Urinary bladder (tissue), 4 donors: ENCODE data around the gene PLEKHA7. TPM values are rescaled to one million over a fixed set of nuclear protein-coding genes. Genes with fewer than 3 reads are reported as not detected.

ENCODE experiments used
- DNase-seq: peaks from one replicate; pipeline ENCODE4 v3.0.0-alpha.2; 2015; ENCODE audit errors: extremely low spot score
- H3K27ac ChIP-seq: one replicate; pipeline ENCODE4 v1.5.1; 2013; ENCODE audit warnings: low read depth, mild to moderate bottlenecking, moderate library complexity
- H3K36me3 ChIP-seq: one replicate; pipeline ENCODE4 v1.6.1; 2013; ENCODE audit warnings: mild to moderate bottlenecking, moderate library complexity; ENCODE audit not compliant: insufficient read depth
- H3K4me1 ChIP-seq: one replicate; pipeline ENCODE4 v1.6.1; 2013; ENCODE audit warnings: mild to moderate bottlenecking, moderate library complexity; ENCODE audit not compliant: insufficient read depth
- H3K4me3 ChIP-seq: one replicate; pipeline ENCODE4 v1.5.1; 2013; ENCODE audit warnings: low read depth, low read length
- WGBS: extraction: QIAGEN DNeasy Blood & Tissue Kit; methylation state at CpG from one replicate; pipeline ENCODE4 v1.1.7; 2013; 5-methylcytosine and 5-hydroxymethylcytosine counted together
- polyA plus RNA-seq: library from polyadenylated mRNA; stranded (reverse); fragments of 200-250 nt; gene quantifications from one replicate; pipeline ENCODE4 v1.2.3, GENCODE V29; 2013
- total RNA-seq: library from RNA; depleted of rRNA; stranded (reverse); fragments of >200 nt; gene quantifications from one replicate; pipeline ENCODE4 v1.2.3, GENCODE V29; 2014
- donor health status: healthy with polysubstance abuse.
- donor health status: healthy.

The PLEKHA7 gene
- total and polyA plus RNA-seq, 2 donors = 8.1 to 8.3 TPM

GRCh38 chr11:16784097-16784496, 230.1 kb downstream of the PLEKHA7 start:
- Histone ChIP-seq H3K4me3 (no peak overlapping the region), H3K4me1 (no peaks in the 10 kb centered on the region), H3K27ac (no peak overlapping the region), H3K36me3 (no peaks in the 10 kb centered on the region)
- DNase-seq = no peak
- 72% methylated on average over 2 of the region's 2 CpGs for WGBS

DNA sequence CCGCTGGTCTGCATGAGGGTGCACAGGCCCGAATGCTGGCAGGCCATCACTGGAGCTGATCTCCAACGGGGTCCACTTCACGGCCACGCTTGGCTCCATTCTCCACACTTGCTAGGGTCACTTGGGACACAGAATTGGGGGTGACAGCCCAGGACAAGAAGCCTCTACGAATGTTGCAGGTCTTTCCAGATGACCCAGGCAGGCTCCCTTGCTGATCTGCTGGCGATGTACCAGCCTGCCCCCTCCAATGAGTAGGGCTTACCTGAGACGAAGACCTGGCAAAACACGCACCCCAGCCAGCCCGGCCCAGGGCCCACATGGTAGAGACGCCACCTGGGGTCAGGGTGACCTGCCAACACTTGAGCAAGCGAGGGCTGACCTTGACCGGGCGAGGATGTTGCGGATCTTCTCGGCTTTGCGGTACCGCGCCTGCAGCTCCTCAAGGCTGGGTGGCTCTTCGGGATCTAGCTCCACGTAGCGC, 230.9 kb downstream of the PLEKHA7 start:
- no peaks in the 10 kb centered on the region for H3K36me3 ChIP-seq
- no peak overlapping the region for H3K27ac ChIP-seq
- no peak for DNase-seq
- H3K4me3 ChIP-seq = no peak overlapping the region
- 97% methylated on average over 22 of the region's 22 CpGs for WGBS
- no peaks in the 10 kb centered on the region for H3K4me1 ChIP-seq

GRCh38 chr11:16781936-16782919, 232.0 kb downstream of the PLEKHA7 start:
- Histone ChIP-seq H3K27ac (no peak overlapping the region), H3K4me1 (no peaks in the 10 kb centered on the region), H3K36me3 (no peaks in the 10 kb centered on the region), H3K4me3 (no peak overlapping the region)
- no peak for DNase-seq
- WGBS = 83% methylated on average over 11 of the region's 11 CpGs

DNA sequence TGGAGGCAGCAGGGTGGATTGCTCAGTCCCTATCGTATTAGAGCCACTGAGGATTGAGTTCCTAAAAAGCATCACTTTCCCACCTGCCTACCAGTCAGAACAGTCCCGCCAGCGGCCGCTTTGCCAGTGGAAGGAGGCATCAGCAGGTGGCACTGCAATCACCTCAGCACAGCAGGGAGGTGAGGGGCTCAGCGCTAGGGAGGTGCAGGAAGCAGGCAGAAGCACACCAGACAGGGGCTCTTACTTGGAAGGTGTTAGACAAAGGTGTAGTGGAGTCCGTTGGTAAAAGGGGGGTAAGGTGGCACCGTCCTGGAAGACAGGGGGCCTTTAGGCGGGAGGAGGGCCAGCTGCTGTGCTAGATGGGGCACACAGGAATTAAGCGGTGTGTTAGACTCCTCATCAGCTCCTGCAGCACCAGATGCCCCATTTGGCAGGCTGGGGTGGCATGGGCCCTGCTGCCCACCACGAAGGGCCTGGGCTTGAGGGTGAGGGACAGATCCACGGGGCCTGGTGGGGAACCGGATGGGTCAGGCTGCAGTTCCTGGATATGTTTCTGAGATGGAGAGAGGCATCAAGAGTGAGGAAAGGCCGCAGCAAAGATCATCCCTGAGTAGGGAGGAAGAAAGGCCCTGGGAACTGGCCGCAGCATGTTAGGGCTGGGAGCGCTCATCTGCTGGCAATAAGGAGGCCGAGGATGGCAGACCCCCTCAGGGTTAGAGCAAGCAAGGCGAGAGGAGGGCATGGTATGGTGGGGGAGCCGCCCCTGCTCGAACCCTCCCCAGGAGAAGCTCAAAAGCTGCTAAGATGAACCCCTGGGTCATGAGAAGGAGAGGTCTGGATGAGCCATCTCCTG, 233.3 kb downstream of the PLEKHA7 start:
- no peak for DNase-seq
- Histone ChIP-seq H3K36me3 (no peaks in the 10 kb centered on the region), H3K27ac (no peak overlapping the region), H3K4me3 (no peak overlapping the region), H3K4me1 (no peaks in the 10 kb centered on the region)
- WGBS = 90% methylated on average over 19 of the region's 19 CpGs

DNA sequence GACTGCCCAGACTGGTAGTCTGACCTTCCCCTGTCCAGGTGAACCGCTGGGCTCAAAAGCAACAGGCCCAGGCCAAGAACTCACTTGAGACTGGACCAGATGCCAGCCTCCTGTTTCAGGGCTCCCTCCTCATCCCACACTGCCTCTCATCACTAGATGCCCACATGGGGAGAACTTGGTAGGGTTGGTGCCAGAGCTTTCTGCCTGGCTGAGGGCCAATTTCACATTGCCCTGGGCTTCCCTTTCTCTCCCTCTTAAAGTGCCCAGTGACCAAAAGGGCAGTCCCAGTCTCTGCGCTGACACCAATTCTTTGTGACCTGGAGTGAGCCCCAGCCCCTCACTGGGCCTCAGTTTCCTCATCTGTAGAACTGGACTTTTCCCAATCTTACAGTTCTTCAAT, 234.1 kb downstream of the PLEKHA7 start:
- H3K4me1 ChIP-seq = no peaks in the 10 kb centered on the region
- no peaks in the 10 kb centered on the region for H3K36me3 ChIP-seq
- 96% methylated on average over 2 of the region's 2 CpGs for WGBS
- no peak overlapping the region for H3K4me3 ChIP-seq
- no peak for DNase-seq
- H3K27ac ChIP-seq = no peak overlapping the region

GRCh38 chr11:16779436-16779835, 234.8 kb downstream of the PLEKHA7 start:
- Histone ChIP-seq H3K27ac (no peak overlapping the region), H3K4me1 (no peaks in the 10 kb centered on the region), H3K4me3 (no peak overlapping the region), H3K36me3 (no peaks in the 10 kb centered on the region)
- no peak for DNase-seq
- WGBS = 86% methylated on average over 8 of the region's 8 CpGs

DNA sequence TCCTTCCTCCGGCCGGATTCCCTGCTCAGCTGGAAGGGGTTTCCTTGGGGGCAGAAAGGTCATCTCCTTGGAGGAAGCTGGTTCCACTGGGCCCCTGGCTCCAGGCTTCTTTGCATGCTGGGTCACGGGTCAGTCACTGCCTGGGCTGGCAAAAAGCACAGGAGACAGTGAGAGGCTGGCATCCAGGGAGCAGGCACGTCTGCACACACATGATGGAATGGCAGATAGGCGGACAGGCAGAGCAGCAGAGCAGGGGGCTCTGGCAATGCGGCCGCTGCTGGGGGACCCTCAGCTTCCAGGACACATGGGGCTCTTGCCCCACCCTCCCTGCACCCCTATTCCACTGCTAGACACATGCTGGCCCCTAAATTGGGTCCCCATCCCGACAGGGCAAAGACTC, 235.3 kb downstream of the PLEKHA7 start:
- WGBS = 91% methylated on average over 8 of the region's 8 CpGs
- H3K36me3 ChIP-seq = no peaks in the 10 kb centered on the region
- no peak for DNase-seq
- H3K4me1 ChIP-seq = no peaks in the 10 kb centered on the region
- H3K27ac ChIP-seq = no peak overlapping the region
- H3K4me3 ChIP-seq = no peak overlapping the region

DNA sequence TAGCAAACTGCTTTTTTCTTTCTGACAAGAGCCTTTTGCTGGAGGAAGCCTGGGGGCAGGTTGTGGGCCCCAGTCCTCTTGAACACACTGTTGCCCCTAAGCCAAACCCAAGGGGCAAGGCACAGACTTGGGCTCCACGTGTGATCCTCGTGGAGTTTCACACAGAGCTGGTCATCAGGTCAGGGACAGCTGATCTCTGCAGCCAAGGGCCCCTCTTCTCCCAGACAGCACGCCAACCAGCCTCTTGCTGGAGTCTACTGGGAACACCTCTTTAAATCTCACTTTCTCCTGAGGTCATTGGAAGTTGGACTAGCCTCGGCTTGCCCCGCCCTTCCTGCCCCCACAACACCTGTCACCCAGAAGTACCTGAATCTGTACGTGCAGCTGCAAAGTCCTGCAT, 235.9 kb downstream of the PLEKHA7 start:
- WGBS = 86% methylated on average over 6 of the region's 6 CpGs
- no peaks in the 10 kb centered on the region for H3K36me3 ChIP-seq
- no peaks in the 10 kb centered on the region for H3K4me1 ChIP-seq
- DNase-seq = no peak
- H3K4me3 ChIP-seq = no peak overlapping the region
- no peak overlapping the region for H3K27ac ChIP-seq

DNA sequence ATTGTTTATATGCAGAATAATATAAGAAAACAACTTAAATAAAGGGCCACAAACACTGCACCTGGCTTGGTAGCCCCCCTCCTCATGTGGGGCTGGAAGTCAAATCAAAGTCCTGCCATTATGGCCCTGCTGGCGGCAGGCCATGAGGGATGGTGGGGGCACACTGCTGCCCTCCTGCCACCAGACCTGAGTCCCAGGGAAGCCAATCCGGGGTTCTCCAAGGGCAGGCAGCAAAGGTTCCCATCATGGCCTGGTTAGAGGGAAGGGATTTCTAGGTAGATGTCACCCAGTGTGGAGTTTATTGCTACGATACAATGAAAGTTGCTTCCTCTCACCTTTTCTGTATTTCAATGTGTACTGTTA, 236.6 kb downstream of the PLEKHA7 start:
- Histone ChIP-seq H3K27ac (no peak overlapping the region), H3K36me3 (no peaks in the 10 kb centered on the region), H3K4me3 (no peak overlapping the region), H3K4me1 (no peaks in the 10 kb centered on the region)
- no peak for DNase-seq
- WGBS = 93% methylated on average over 3 of the region's 3 CpGs

DNA sequence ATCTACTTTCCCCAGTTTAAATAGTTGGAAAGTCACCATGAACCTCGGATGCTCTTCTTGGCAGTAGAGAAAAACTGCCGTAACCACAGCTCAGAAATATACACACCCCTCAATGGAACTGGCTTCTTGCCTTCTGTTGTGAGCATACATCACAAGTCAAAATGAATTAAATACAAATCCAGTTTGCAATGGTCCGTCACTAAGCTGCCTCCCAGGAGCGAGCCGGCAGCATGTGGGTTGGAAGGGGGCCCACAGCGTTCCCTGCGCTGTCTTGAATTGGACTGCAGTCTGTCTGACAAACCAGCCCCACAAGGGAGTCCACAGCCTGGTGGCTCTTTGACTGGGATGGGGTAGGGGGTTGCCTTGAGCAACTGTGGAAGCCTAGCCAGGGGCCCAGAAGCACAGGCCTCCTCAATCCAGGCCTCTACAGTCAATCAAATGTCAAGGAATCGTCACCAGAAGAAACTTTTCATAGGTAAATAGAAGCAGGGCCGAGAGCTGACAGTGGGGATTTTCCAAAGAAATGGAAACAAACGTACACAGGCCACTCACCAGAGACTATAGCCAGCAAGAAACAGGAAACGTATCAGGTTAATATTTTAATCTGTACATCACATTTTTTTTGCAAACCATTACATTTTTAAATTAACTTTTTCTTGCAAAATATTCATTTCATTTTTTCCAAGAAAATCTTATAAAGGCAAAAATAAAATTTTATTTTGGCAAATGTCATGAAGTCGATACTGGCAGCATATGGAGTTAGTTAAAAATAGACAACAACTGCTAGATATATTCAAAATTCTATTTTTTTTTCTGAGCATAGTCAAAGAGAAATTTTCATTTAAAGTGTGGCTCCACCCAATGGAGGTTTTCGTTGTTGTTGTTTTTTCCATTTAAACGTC, 237.3 kb downstream of the PLEKHA7 start:
- Histone ChIP-seq H3K27ac (no peak overlapping the region), H3K4me3 (no peak overlapping the region), H3K4me1 (no peaks in the 10 kb centered on the region), H3K36me3 (no peaks in the 10 kb centered on the region)
- WGBS = 47% methylated on average over 14 of the region's 14 CpGs
- DNase-seq = no peak

- WGBS = 84% methylated on average over 16 of the region's 16 CpGs
- no peak overlapping the region for H3K4me3 ChIP-seq
- DNase-seq = no peak
- H3K27ac ChIP-seq = no peak overlapping the region
- H3K36me3 ChIP-seq = no peaks in the 10 kb centered on the region
- H3K4me1 ChIP-seq = no peaks in the 10 kb centered on the region
Measured at GRCh38 chr11:16775614-16776283, 238.5 kb downstream of the PLEKHA7 start.

- no peak for DNase-seq
- no peak overlapping the region for H3K4me3 ChIP-seq
- H3K27ac ChIP-seq = no peak overlapping the region
- no peaks in the 10 kb centered on the region for H3K4me1 ChIP-seq
- H3K36me3 ChIP-seq = no peaks in the 10 kb centered on the region
- 91% methylated on average over 11 of the region's 11 CpGs for WGBS
Measured at GRCh38 chr11:16774936-16775613, 239.1 kb downstream of the PLEKHA7 start.
